ENCODE results near the gene TRIM52.
A peak's percentile ranks its signal among the peaks of the same experiment; 100 is the strongest.

TRIM52 gene

DNA sequence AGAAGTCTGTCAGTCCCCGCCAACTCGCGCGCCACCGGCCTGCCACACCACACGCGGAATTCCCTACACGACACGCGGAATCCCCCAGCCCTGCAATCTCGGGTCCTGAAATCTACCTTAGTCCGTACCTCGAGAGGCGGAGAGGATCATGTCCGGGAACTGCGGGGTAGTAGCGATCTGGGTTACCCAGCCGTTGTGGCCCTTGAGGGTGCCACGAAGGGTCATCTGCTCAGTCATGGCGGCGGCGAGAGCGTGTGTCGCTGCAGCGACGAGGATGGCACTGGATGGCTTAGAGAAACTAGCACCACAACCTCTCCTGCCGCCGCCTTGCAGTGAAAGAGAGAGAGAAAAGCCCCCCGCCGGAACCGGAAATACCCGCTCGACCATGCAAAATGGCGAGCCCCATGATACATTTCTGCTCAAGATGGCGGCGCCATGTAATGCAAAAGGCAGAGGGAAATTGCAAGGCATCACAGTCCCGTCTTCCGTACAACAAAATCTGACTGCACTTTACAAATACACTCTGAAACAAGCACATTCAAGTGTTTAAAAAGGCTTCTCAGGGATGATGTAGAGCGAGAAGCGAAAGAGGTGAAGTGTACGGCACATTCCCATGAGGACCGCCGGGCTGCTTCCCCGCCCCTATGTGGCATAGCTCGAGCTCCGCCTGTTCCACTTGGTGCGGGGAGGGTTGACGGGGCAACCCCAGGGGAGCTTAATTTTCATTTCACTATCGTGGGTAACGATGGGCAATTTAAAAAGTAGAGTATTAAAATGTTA lies 17.2 kb downstream of the TRIM52 start, which contains the start of gene RACK1:
RACK1 (minus strand) TSS at position 343 of the 780 bp plus-strand sequence; CDS start at position 237, 106 bp downstream.
- Histone ChIP-seq H3K36me3 (peaks cover 41 to 46% (median 45%) of the 10 kb centered on the region in 11 experiments), H3K9ac (peak within 1 kb of the TSS; percentile 90 to 99 (median 97)), H3K27ac (peak within 1 kb of the TSS; percentile 91 to 99 (median 96)), H4K20me1 (peaks cover 52 to 65% (median 58%) of the 10 kb centered on the region in 11 experiments), H3K27me3 (no peaks in the 10 kb centered on the region), H3K9me3 (replicated peaks in 1 of 11) (no peaks in the 10 kb centered on the region), H3K4me3 (peak within 1 kb of the TSS; percentile 72 to 98 (median 90)), H3K4me1 (peaks cover 61 to 74% (median 69%) of the 10 kb centered on the region in 10 experiments), H3K4me2 (peak within 1 kb of the TSS; percentile 94 to 100 (median 99))
- no peak for TF ChIP-seq Cebpa-rat (IDR thresholded peaks at IDR 0.05)

DNA sequence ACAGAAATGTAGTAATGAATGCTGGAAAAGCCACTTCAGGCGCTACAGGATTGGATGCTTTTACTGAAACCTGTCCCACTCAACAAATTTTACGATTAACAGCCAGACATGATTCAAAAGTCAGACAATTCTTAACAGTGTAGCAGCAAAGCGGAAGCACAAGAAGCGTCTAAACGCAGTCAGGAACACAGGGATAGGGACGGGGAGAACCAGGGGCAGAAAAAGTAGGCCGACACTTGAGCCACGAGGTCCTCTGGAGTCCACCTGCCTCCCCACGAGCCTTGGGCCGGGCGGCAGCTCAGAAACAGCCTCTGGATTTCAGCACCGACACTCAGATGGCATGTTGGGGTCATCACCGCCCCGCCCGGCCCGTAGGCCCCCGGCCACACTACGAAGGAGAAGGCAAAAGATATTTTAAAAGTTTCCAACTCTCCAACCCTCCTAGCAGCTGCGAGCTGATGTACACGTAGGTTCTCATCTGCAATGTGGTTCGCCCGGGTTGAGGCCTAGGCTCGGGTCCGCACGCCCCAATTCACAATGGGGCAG lies 17.9 kb downstream of the TRIM52 start:
- Histone ChIP-seq H3K4me1 (peaks cover 58 to 70% (median 66%) of the 10 kb centered on the region in 10 experiments), H3K4me3 (peak overlapping the region; percentile 72 to 98 (median 90)), H3K36me3 (peaks cover 47 to 52% (median 51%) of the 10 kb centered on the region in 11 experiments), H3K27ac (peak overlapping the region; percentile 91 to 99 (median 96)), H3K9me3 (replicated peaks in 1 of 11) (no peaks in the 10 kb centered on the region), H4K20me1 (peaks cover 55 to 65% (median 58%) of the 10 kb centered on the region in 11 experiments), H3K9ac (peak overlapping the region; percentile 90 to 99 (median 97)), H3K4me2 (peak overlapping the region; percentile 94 to 100 (median 98)), H3K27me3 (no peaks in the 10 kb centered on the region)
- no peak for TF ChIP-seq Cebpa-rat (IDR thresholded peaks at IDR 0.05)

DNA sequence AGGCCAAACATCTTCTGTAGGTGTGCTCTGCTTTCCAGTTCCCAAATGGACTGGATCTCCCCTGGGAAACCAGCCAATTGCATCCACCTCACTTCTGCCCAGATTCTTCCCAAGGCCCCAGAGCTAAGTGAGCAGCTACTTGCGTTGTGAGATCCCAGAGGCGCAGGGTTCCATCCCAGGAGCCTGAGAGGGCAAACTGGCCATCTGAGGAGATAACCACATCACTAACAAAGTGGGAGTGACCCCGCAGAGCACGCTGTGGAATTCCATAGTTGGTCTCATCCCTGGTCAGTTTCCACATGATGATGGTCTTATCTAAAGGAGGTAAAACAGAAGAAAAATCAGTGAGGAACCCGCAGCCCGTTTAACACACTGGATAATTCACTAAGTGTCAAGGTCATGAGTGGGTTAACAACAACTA lies 18.9 kb downstream of the TRIM52 start:
- Histone ChIP-seq H3K4me1 (peaks cover 52 to 70% (median 62%) of the 10 kb centered on the region in 10 experiments), H4K20me1 (peaks cover 60 to 68% (median 63%) of the 10 kb centered on the region in 11 experiments)

DNA sequence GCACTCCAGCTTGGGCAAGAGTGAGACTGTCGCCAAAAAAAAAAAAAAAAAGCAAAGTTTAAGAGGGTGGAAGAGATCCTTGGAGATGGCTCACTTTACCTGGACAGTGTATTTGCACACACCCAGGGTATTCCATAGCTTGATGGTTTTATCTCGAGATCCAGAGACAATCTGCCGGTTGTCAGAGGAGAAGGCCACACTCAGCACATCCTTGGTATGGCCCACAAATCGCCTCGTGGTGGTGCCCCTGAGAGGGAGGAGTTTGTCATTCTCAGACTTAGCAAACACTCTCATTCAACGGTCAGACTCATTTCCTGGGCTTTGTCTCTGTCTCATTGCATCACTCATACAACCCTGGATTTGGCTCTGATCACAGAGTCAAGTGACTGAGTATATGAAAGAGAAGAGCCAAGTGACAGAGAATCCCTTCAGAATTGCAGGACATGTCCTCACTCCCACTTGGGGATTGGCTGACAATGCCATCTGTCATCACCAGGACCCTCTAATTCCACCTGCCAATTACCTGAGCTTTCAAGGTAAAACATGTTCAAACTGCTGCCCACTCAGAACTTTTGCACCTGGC lies 19.5 kb downstream of the TRIM52 start:
- Histone ChIP-seq H3K9ac (peak overlapping the region; percentile 90 to 99 (median 97)), H3K4me2 (peak overlapping the region; percentile 94 to 100 (median 98)), H3K27me3 (no peaks in the 10 kb centered on the region), H3K9me3 (replicated peaks in 1 of 11) (no peaks in the 10 kb centered on the region), H4K20me1 (peaks cover 66 to 70% (median 69%) of the 10 kb centered on the region in 11 experiments), H3K27ac (peak overlapping the region; percentile 17 to 99 (median 96); a peak in 21 of 22 replicates), H3K36me3 (peaks cover 64 to 69% (median 68%) of the 10 kb centered on the region in 11 experiments), H3K4me3 (peak overlapping the region; percentile 72 to 98 (median 90)), H3K4me1 (peaks cover 51 to 70% (median 61%) of the 10 kb centered on the region in 10 experiments)
- peak in 6 of 11 experiments; percentile 32 to 67 (median 54); a peak in 9 of 22 replicates for TF ChIP-seq Cebpa-rat (IDR thresholded peaks at IDR 0.05)

More for the DNA sequence above, 18.9 kb downstream of the TRIM52 start:
- H3K4me3 ChIP-seq: peak overlapping the region; percentile 72 to 98 (median 90)
- H3K27me3 ChIP-seq: no peaks in the 10 kb centered on the region
- H3K9ac ChIP-seq: peak overlapping the region; percentile 90 to 99 (median 97)
- no peaks in the 10 kb centered on the region for H3K9me3 ChIP-seq (replicated peaks in 1 of 11)
- H3K36me3 ChIP-seq: peaks cover 58 to 63% (median 62%) of the 10 kb centered on the region in 11 experiments
- H3K4me2 ChIP-seq: peak overlapping the region; percentile 94 to 100 (median 98)
- TF ChIP-seq Cebpa-rat (IDR thresholded peaks at IDR 0.05): no peak
- peak overlapping the region; percentile 17 to 99 (median 96); a peak in 21 of 22 replicates for H3K27ac ChIP-seq

DNA sequence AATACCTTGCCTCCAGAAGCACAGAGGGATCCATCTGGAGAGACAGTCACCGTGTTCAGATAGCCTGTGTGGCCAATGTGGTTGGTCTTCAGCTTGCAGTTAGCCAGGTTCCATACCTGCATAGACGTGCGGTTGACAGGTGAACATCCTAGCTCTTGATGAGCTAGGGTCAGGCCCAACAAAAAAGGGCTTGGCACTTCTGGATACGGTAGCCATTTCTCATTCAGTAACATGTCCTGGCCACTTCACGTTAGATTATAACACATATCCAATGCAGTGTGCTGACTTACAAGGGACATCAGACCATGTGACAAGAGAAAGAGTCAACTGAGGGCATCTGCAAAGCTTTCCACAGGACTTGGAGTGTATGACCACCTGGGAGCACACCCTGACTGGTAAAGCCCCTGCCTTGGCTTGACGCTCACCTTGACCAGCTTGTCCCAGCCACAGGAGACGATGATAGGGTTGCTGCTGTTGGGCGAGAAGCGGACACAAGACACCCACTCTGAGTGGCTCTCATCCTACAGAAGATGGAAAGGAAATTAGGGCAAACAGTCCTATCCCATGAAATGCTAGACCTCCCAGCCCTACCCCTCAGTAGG lies 21.8 kb downstream of the TRIM52 start:
- peak overlapping the region in 10 of 11 experiments; percentile 0 to 99 (median 26); a peak in 12 of 22 replicates for H3K9ac ChIP-seq
- no peak for TF ChIP-seq Cebpa-rat (IDR thresholded peaks at IDR 0.05)
- no peaks in the 10 kb centered on the region for H3K9me3 ChIP-seq (replicated peaks in 1 of 11)
- peak overlapping the region in 2 of 11 experiments; percentile 14 to 23; a peak in 2 of 22 replicates for H3K27ac ChIP-seq
- peak overlapping the region in 10 of 11 experiments; percentile 94 to 100 (median 98); a peak in 16 of 22 replicates for H3K4me2 ChIP-seq
- H4K20me1 ChIP-seq: peaks cover 81 to 92% (median 91%) of the 10 kb centered on the region in 11 experiments
- H3K27me3 ChIP-seq: no peaks in the 10 kb centered on the region
- no peak overlapping the region; a peak in 2 of 20 replicates for H3K4me3 ChIP-seq
- peaks cover 34 to 55% (median 44%) of the 10 kb centered on the region in 10 experiments for H3K4me1 ChIP-seq
- H3K36me3 ChIP-seq: peaks cover 86 to 90% (median 89%) of the 10 kb centered on the region in 11 experiments

DNA sequence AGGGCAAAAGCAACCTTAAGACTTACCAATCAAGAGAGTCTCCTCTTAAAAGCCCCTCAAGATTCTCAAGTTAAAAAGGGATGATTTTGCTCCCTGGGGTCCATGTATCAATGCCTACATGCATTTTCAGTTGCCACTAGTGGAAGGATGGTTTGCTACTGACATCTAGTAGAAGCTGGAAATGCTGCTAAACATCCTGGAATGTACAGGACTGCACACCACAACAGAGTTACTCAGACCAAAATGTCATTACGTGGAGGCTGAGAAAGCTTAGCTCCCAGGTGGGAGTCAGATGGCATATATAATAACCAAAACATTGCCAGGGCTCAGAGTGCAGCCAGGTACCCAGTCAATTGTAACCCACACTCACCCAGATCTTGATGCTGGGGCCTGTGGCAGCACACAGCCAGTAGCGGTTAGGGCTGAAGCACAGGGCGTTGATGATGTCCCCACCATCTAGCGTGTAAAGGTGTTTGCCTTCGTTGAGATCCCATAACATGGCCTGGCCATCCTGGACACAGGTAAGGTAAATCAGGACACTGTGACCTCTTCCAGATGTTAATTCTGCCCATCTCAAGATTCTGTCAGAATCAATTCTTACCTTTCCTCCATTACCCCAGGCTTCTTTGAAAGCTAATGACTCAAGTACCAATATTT lies 23.1 kb downstream of the TRIM52 start:
- H3K36me3 ChIP-seq: peaks cover 91 to 99% (median 95%) of the 10 kb centered on the region in 11 experiments
- H3K27ac ChIP-seq: no peak overlapping the region; a peak in 1 of 22 replicates
- TF ChIP-seq Cebpa-rat (IDR thresholded peaks at IDR 0.05): no peak
- H4K20me1 ChIP-seq: peaks cover 77 to 100% (median 98%) of the 10 kb centered on the region in 11 experiments
- H3K27me3 ChIP-seq: no peaks in the 10 kb centered on the region
- H3K4me3 ChIP-seq: no peak overlapping the region
- peaks cover 39 to 55% (median 47%) of the 10 kb centered on the region in 10 experiments for H3K4me1 ChIP-seq
- H3K9me3 ChIP-seq (replicated peaks in 1 of 11): no peaks in the 10 kb centered on the region
- peak overlapping the region in 5 of 11 experiments; percentile 3 to 99 (median 31); a peak in 5 of 22 replicates for H3K4me2 ChIP-seq
- peak overlapping the region in 6 of 11 experiments; percentile 13 to 38 (median 28); a peak in 6 of 22 replicates for H3K9ac ChIP-seq

DNA sequence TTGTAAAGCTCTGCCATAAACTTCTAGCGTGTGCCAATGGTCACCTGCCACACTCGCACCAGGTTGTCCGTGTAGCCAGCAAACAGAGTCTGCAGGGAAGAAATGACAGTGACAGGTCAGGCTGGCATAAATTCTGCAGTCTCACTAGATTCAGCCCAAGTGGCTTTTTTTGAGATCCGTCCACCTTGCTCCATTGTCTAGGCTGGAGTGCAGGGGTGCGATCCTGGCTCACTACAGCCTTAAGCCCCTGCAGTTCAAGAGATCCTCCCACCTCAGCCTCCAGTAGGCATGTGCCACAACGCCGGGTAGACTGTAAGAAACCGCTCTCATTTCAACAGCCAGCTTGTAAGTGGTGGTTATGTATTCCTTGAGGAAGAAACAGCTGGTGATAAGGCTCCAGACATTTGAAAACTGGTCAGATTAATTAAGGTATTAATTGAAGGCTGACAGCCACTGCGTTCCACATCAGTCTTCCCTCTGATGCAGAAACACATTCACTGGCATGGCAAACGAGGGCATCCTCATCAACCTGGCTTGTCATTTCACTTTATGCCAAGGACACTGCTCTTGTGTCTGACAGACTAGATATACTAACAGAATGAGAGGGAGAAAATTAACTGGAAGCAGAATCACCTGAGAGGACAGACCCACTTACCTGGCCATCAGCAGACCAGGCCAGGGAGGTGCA lies 23.8 kb downstream of the TRIM52 start:
- Histone ChIP-seq H3K4me1 (peaks cover 35 to 53% (median 46%) of the 10 kb centered on the region in 10 experiments), H3K27me3 (no peaks in the 10 kb centered on the region), H3K27ac (no peak overlapping the region; a peak in 1 of 22 replicates), H3K4me3 (no peak overlapping the region), H4K20me1 (peaks cover 69 to 100% (median 97%) of the 10 kb centered on the region in 11 experiments), H3K9ac (peak overlapping the region in 3 of 11 experiments; percentile 13 to 38 (median 14); a peak in 4 of 22 replicates), H3K4me2 (peak overlapping the region in 4 of 11 experiments; percentile 4 to 99 (median 18); a peak in 1 of 22 replicates), H3K9me3 (replicated peaks in 1 of 11) (no peaks in the 10 kb centered on the region), H3K36me3 (peaks cover 91 to 99% (median 95%) of the 10 kb centered on the region in 11 experiments)
- no peak for TF ChIP-seq Cebpa-rat (IDR thresholded peaks at IDR 0.05)
